Muscle of leg (tissue), 11 donors: ENCODE data around the gene SEPHS1. TPM values are rescaled to one million over a fixed set of nuclear protein-coding genes. Genes with fewer than 3 reads are reported as not detected.

Experiments
- DNase-seq: peaks from one replicate; pipeline ENCODE4 v3.0.0; 2013
- H3K27ac ChIP-seq: one replicate; pipeline ENCODE4 v1.5.1; 2013; ENCODE audit warnings: mild to moderate bottlenecking, low read length, control low read depth
- H3K27me3 ChIP-seq: one replicate; pipeline ENCODE4 v1.6.1; 2013; ENCODE audit warnings: low read length; ENCODE audit not compliant: control insufficient read depth, insufficient read depth
- H3K36me3 ChIP-seq: one replicate; pipeline ENCODE4 v1.6.1; 2013; ENCODE audit warnings: low read length; ENCODE audit not compliant: control insufficient read depth, insufficient read depth
- H3K4me1 ChIP-seq: one replicate; pipeline ENCODE4 v1.6.1; 2013; ENCODE audit warnings: low read length; ENCODE audit not compliant: control insufficient read depth, insufficient read depth
- H3K4me3 ChIP-seq: one replicate; pipeline ENCODE4 v1.5.1; 2013; ENCODE audit warnings: low read length, control low read depth
- H3K9me3 ChIP-seq: replicated peaks from 2 replicates; pipeline ENCODE4 v1.6.1; 2013; ENCODE audit warnings: low read depth, low read length; ENCODE audit not compliant: control insufficient read depth
- WGBS: methylation state at CpG from one replicate; pipeline ENCODE4 v1.1.5; 2013; ENCODE audit warnings: missing lambda C conversion rate; ENCODE audit not compliant: insufficient coverage; 5-methylcytosine and 5-hydroxymethylcytosine counted together
- polyA plus RNA-seq, 8 donors: library from polyadenylated mRNA; unstranded; fragments of 120-200 nt; gene quantifications; one replicate each; pipeline versions ENCODE4 v1.2.1 to v1.2.3, GENCODE V29; 2013; ENCODE audit warnings: inconsistent platforms in 1 of 8, low replicate concordance in 1 of 8; ENCODE audit not compliant: insufficient read length in 8 of 8, insufficient read depth in 1 of 8
- total RNA-seq: library from RNA; stranded (reverse); fragments of 120-200 nt; gene quantifications from one replicate; pipeline ENCODE4 v1.2.4, GENCODE V29; 2013

The SEPHS1 gene
- total and polyA plus RNA-seq, 9 donors, result 40.1 to 76.0 (median 62.3) TPM

GRCh38 chr10:13365831-13366230 lies 17.7 kb upstream of the SEPHS1 start:
- H3K27ac ChIP-seq, result no peak overlapping the region
- no peaks in the 10 kb centered on the region for H3K27me3 ChIP-seq
- peak; percentile 53 for DNase-seq
- no peaks in the 10 kb centered on the region for H3K4me1 ChIP-seq
- WGBS, result no CpG with 5 or more reads among the region's 6 CpGs
- H3K4me3 ChIP-seq, result no peak overlapping the region
- H3K36me3 ChIP-seq, result no peaks in the 10 kb centered on the region
- no peaks in the 10 kb centered on the region for H3K9me3 ChIP-seq

- DNase-seq, result no peak
- Histone ChIP-seq H3K4me3 (no peak overlapping the region), H3K9me3 (no peaks in the 10 kb centered on the region), H3K27ac (no peak overlapping the region), H3K4me1 (no peaks in the 10 kb centered on the region), H3K27me3 (no peaks in the 10 kb centered on the region), H3K36me3 (no peaks in the 10 kb centered on the region)
- WGBS, result 67% methylated on average over 1 of the region's 5 CpGs
These were observed 17.1 kb upstream of the SEPHS1 start for GRCh38 chr10:13365243-13365642.

- Histone ChIP-seq H3K27me3 (no peaks in the 10 kb centered on the region), H3K27ac (no peak overlapping the region), H3K9me3 (no peaks in the 10 kb centered on the region), H3K4me3 (no peak overlapping the region), H3K4me1 (no peaks in the 10 kb centered on the region), H3K36me3 (no peaks in the 10 kb centered on the region)
- 95% methylated on average over 4 of the region's 7 CpGs for WGBS
- DNase-seq, result no peak
These were observed 12.5 kb upstream of the SEPHS1 start for GRCh38 chr10:13360587-13360986.

- no peak overlapping the region for H3K27ac ChIP-seq
- WGBS, result 51% methylated on average over 4 of the region's 4 CpGs
- no peaks in the 10 kb centered on the region for H3K36me3 ChIP-seq
- no peaks in the 10 kb centered on the region for H3K4me1 ChIP-seq
- no peak overlapping the region for H3K4me3 ChIP-seq
- no peaks in the 10 kb centered on the region for H3K9me3 ChIP-seq
- DNase-seq, result no peak
- H3K27me3 ChIP-seq, result peaks cover 18% of the 10 kb centered on the region
These were observed 8.3 kb upstream of the SEPHS1 start for GRCh38 chr10:13356392-13356791.

GRCh38 chr10:13354783-13355182 lies 6.7 kb upstream of the SEPHS1 start:
- no peak for DNase-seq
- Histone ChIP-seq H3K36me3 (no peaks in the 10 kb centered on the region), H3K4me3 (no peak overlapping the region), H3K27me3 (peaks cover 26% of the 10 kb centered on the region), H3K4me1 (peaks cover 7% of the 10 kb centered on the region), H3K27ac (no peak overlapping the region), H3K9me3 (no peaks in the 10 kb centered on the region)
- 88% methylated on average over 6 of the region's 7 CpGs for WGBS

- H3K36me3 ChIP-seq, result no peaks in the 10 kb centered on the region
- no peaks in the 10 kb centered on the region for H3K9me3 ChIP-seq
- peaks cover 14% of the 10 kb centered on the region for H3K4me1 ChIP-seq
- H3K27ac ChIP-seq, result no peak overlapping the region
- no peak overlapping the region for H3K4me3 ChIP-seq
- WGBS, result 33% methylated on average over 2 of the region's 3 CpGs
- H3K27me3 ChIP-seq, result peaks cover 26% of the 10 kb centered on the region
- no peak for DNase-seq
These were observed 4.4 kb upstream of the SEPHS1 start for GRCh38 chr10:13352519-13352918.

- H3K36me3 ChIP-seq, result no peaks in the 10 kb centered on the region
- H3K9me3 ChIP-seq, result no peaks in the 10 kb centered on the region
- peaks cover 14% of the 10 kb centered on the region for H3K4me1 ChIP-seq
- peaks cover 26% of the 10 kb centered on the region for H3K27me3 ChIP-seq
- no peak overlapping the region for H3K27ac ChIP-seq
- no peak for DNase-seq
- H3K4me3 ChIP-seq, result no peak overlapping the region
- WGBS, result 14% methylated on average over 7 of the region's 11 CpGs
These were observed 3.3 kb upstream of the SEPHS1 start for GRCh38 chr10:13351340-13351915.

GRCh38 chr10:13349463-13350274 lies 1.6 kb upstream of the SEPHS1 start:
- H3K4me3 ChIP-seq, result peak overlapping the region; percentile 81
- peak overlapping the region; percentile 97 for H3K27ac ChIP-seq
- no peaks in the 10 kb centered on the region for H3K36me3 ChIP-seq
- peaks cover 22% of the 10 kb centered on the region for H3K4me1 ChIP-seq
- H3K27me3 ChIP-seq, result peaks cover 24% of the 10 kb centered on the region
- H3K9me3 ChIP-seq, result no peaks in the 10 kb centered on the region
- peak; percentile 81 for DNase-seq
- 0% methylated on average over 24 of the region's 25 CpGs for WGBS

GRCh38 chr10:13347500-13348156 lies 465 bp downstream of the SEPHS1 start:
- DNase-seq, result peak; percentile 93
- peaks cover 21% of the 10 kb centered on the region for H3K27me3 ChIP-seq
- no peaks in the 10 kb centered on the region for H3K9me3 ChIP-seq
- H3K36me3 ChIP-seq, result peaks cover 9% of the 10 kb centered on the region
- H3K4me3 ChIP-seq, result peak overlapping the region; percentile 81
- peak overlapping the region; percentile 51 for H3K27ac ChIP-seq
- under 1% methylated on average over 95 of the region's 109 CpGs for WGBS
- H3K4me1 ChIP-seq, result peaks cover 22% of the 10 kb centered on the region

- peak; percentile 75 for DNase-seq
- WGBS, result under 1% methylated on average over 42 of the region's 47 CpGs
- Histone ChIP-seq H3K9me3 (no peaks in the 10 kb centered on the region), H3K27ac (peak overlapping the region; percentile 93), H3K36me3 (peaks cover 10% of the 10 kb centered on the region), H3K4me3 (peak overlapping the region; percentile 65), H3K4me1 (peaks cover 22% of the 10 kb centered on the region), H3K27me3 (peaks cover 15% of the 10 kb centered on the region)
These were observed 1.0 kb downstream of the SEPHS1 start for GRCh38 chr10:13347043-13347499.
